Measurements from ENCODE around the gene FZR1.

- TF ChIP-seq CTCF (conservative IDR thresholded peaks at IDR 0.05; ENCODE audit: low read depth, low read length) = no peak
- no peak for TF ChIP-seq EZH2 (IDR thresholded peaks at IDR 0.05; ENCODE audit: borderline replicate concordance, low read depth, low read length, poor library complexity, severe bottlenecking)
These were observed 67.9 kb downstream of the FZR1 start for GRCh38 chr19:3573858-3574637.

Data from A673 (cell line).